ENCODE data around the gene PHF21A. TPM values are rescaled to one million over a fixed set of nuclear protein-coding genes. Genes with fewer than 3 reads are reported as not detected.

PHF21A gene
- total RNA-seq, 4 donors from 2014 or later, result 28.5 to 53.9 (median 42.2) TPM

DNA sequence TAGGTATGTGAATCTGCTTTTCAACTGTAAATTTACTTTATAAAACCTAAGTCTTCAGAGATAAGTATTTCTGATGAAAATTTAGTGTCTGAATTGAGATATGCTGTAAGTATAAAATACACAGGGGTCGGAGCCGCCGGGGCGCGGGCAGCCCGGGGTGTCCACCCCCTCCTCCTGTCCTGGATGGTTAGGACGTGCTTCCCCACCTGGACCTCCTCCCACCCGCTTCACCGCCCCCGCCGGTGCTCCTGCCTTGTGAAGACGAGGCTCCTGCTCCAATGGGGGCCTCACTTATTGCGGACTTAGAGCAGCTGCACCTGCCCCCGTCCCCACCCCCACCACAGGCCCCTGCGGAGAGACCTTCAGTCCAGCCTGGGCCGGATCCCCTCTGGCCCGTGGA is 21.3 kb upstream of the PHF21A start:
- ATAC-seq, result no peak
- Histone ChIP-seq H3K4me1 (no peaks in the 10 kb centered on the region), H3K36me3 (no peaks in the 10 kb centered on the region), H3K4me3 (no peak overlapping the region), H3K9me3 (no peaks in the 10 kb centered on the region), H3K27me3 (peaks cover 20% of the 10 kb centered on the region), H3K27ac (no peak overlapping the region)
- WGBS, 2 donors (ENCODE audit: low coverage in 1 of 2), result 83 to 85% methylated on average over 11 of the region's 17 CpGs
- TF ChIP-seq POLR2A (IDR thresholded peaks at IDR 0.05) (no peak), EP300 (IDR thresholded peaks at IDR 0.05) (no peak), POLR2AphosphoS5 (IDR thresholded peaks at IDR 0.05) (no peak)
- TF ChIP-seq, protein P1, sequence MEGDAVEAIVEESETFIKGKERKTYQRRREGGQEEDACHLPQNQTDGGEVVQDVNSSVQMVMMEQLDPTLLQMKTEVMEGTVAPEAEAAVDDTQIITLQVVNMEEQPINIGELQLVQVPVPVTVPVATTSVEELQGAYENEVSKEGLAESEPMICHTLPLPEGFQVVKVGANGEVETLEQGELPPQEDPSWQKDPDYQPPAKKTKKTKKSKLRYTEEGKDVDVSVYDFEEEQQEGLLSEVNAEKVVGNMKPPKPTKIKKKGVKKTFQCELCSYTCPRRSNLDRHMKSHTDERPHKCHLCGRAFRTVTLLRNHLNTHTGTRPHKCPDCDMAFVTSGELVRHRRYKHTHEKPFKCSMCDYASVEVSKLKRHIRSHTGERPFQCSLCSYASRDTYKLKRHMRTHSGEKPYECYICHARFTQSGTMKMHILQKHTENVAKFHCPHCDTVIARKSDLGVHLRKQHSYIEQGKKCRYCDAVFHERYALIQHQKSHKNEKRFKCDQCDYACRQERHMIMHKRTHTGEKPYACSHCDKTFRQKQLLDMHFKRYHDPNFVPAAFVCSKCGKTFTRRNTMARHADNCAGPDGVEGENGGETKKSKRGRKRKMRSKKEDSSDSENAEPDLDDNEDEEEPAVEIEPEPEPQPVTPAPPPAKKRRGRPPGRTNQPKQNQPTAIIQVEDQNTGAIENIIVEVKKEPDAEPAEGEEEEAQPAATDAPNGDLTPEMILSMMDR (IDR thresholded peaks at IDR 0.05), result no peak

DNA sequence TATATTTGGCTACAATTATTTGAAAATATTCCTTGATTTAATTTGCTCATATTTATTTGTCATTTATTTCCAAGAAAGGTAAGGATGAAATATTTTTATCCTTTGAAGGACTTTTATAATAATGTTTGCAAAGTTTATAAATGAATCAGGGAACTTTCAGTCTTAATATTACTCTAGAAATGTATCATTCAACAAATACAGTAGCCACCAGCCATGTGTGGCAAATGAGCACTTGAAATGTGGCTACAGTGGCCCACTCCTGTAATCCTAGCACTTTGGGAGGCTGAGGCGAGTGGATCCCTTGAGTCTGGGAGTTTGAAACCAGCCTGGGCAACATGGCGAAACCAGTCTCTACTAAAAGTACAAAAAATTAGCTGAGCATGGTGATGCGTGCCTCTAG is 20.3 kb upstream of the PHF21A start:
- Histone ChIP-seq H3K36me3 (no peaks in the 10 kb centered on the region), H3K4me1 (no peaks in the 10 kb centered on the region), H3K27me3 (peaks cover 24% of the 10 kb centered on the region), H3K27ac (no peak overlapping the region), H3K9me3 (no peaks in the 10 kb centered on the region), H3K4me3 (no peak overlapping the region)
- ATAC-seq, result no peak
- TF ChIP-seq EP300 (IDR thresholded peaks at IDR 0.05) (no peak), POLR2A (IDR thresholded peaks at IDR 0.05) (no peak), POLR2AphosphoS5 (IDR thresholded peaks at IDR 0.05) (no peak)
- TF ChIP-seq, protein P1 (IDR thresholded peaks at IDR 0.05), result no peak
- WGBS, 2 donors (ENCODE audit: low coverage in 1 of 2), result 82 to 100% methylated on average over 2 to 3 of the region's 3 CpGs

DNA sequence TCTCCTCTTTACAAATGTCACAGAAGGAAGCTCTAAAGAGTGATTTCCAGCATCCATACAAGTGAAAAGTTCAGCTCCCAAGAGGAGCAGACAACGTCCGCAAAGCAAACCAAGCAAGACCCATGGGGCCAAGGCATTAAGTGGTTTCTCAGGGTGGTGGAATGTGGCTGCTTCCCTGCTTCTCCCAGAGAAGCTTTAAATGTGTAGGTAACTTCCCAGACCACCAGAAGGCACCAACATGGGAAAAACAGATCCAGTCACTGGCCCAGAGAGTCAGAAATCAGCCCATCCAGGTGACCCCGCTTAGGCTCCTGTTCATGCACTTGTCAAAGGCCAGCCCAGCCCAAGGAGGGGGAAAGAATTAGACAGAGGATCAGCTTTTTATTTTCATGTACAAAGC is 13.3 kb upstream of the PHF21A start:
- TF ChIP-seq POLR2A (IDR thresholded peaks at IDR 0.05), result no peak
- no peak for TF ChIP-seq POLR2AphosphoS5 (IDR thresholded peaks at IDR 0.05)
- TF ChIP-seq, protein P1 (IDR thresholded peaks at IDR 0.05), result no peak
- TF ChIP-seq EP300 (IDR thresholded peaks at IDR 0.05), result no peak
- H3K4me1 ChIP-seq, result no peaks in the 10 kb centered on the region
- H3K27ac ChIP-seq, result no peak overlapping the region
- 43% methylated on average over 2 of the region's 3 CpGs; no CpG with 5 or more reads in 1 of the 2 donors for WGBS, 2 donors (ENCODE audit: low coverage in 1 of 2)
- no peaks in the 10 kb centered on the region for H3K36me3 ChIP-seq
- no peak overlapping the region for H3K4me3 ChIP-seq
- no peak for ATAC-seq
- H3K27me3 ChIP-seq, result peaks cover 8% of the 10 kb centered on the region
- H3K9me3 ChIP-seq, result no peaks in the 10 kb centered on the region

DNA sequence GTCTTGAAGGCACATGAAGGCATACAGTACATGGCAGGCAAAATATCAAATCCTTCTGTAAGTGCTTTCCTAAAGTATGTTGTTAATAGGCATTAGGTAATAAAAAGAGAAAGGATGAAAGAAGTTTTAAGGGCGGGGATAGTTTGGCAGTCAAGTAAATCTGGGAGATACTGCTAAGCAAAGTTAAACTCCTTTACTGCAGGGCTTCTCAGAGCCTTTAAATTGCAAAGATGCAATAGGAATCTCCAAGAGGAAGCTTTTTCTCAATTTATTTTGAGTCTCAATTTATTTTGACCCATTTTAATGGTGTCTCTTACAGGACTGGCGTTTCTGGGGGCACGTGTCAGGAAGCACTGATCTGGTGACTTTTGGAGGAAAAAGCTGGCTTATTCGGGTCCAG is 12.8 kb upstream of the PHF21A start:
- ATAC-seq, result no peak
- peaks cover 8% of the 10 kb centered on the region for H3K27me3 ChIP-seq
- H3K4me1 ChIP-seq, result no peaks in the 10 kb centered on the region
- H3K4me3 ChIP-seq, result no peak overlapping the region
- WGBS, 2 donors (ENCODE audit: low coverage in 1 of 2), result 65 to 80% methylated on average over 4 of the region's 4 CpGs
- no peaks in the 10 kb centered on the region for H3K9me3 ChIP-seq
- no peak overlapping the region for H3K27ac ChIP-seq
- H3K36me3 ChIP-seq, result no peaks in the 10 kb centered on the region
- TF ChIP-seq, protein P1 (IDR thresholded peaks at IDR 0.05), result no peak
- TF ChIP-seq POLR2A (IDR thresholded peaks at IDR 0.05) (no peak), POLR2AphosphoS5 (IDR thresholded peaks at IDR 0.05) (no peak), EP300 (IDR thresholded peaks at IDR 0.05) (no peak)

DNA sequence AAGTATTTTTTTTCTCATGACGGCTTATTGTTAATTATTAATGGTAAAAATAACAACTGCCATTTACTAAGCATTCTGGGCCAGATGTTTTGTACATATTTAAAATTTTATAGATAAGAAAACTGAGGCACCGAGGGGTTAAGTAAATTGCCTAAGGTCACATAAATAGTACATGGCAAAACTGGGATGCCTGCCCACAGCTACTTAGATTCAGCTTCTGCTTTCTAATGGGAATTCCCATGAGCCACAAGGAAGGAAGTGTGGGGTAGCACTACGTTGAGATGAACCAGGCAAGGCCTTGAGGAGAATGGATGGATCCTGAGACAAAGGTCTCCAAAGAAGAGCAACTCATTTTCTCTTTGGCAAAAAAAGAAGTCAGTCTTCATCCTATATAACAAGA is 11.9 kb upstream of the PHF21A start:
- H3K4me3 ChIP-seq, result no peak overlapping the region
- ATAC-seq, result no peak
- peaks cover 8% of the 10 kb centered on the region for H3K27me3 ChIP-seq
- WGBS, 2 donors (ENCODE audit: low coverage in 1 of 2), result 61 to 64% methylated on average over 2 to 3 of the region's 3 CpGs
- no peak overlapping the region for H3K27ac ChIP-seq
- H3K4me1 ChIP-seq, result no peaks in the 10 kb centered on the region
- H3K36me3 ChIP-seq, result no peaks in the 10 kb centered on the region
- TF ChIP-seq, protein P1 (IDR thresholded peaks at IDR 0.05), result no peak
- TF ChIP-seq POLR2AphosphoS5 (IDR thresholded peaks at IDR 0.05), result no peak
- no peak for TF ChIP-seq EP300 (IDR thresholded peaks at IDR 0.05)
- no peak for TF ChIP-seq POLR2A (IDR thresholded peaks at IDR 0.05)
- H3K9me3 ChIP-seq, result no peaks in the 10 kb centered on the region

Data from gastroesophageal sphincter (tissue), 4 donors.